ENCODE data around the gene NEK7.

The NEK7 gene

DNA sequence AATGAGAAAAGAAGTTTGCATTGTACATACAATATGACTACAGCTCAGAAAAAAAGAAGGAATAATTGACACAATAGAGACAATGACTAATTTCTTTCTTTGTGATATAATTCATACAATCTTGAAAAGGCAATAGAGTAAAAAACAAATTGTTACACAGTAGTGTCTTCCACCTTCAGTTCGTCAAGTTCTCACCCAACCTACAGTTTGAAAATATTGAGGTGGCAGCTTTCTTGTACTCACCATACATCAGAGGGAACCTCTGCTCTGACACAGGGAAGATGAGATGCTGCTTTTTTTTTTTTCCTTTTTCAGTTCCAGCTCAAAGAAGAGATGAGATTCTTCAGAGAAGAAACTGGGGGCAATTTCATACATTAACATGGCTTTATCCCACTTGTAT, 210.5 kb downstream of the NEK7 start:
- TF ChIP-seq, protein P1, sequence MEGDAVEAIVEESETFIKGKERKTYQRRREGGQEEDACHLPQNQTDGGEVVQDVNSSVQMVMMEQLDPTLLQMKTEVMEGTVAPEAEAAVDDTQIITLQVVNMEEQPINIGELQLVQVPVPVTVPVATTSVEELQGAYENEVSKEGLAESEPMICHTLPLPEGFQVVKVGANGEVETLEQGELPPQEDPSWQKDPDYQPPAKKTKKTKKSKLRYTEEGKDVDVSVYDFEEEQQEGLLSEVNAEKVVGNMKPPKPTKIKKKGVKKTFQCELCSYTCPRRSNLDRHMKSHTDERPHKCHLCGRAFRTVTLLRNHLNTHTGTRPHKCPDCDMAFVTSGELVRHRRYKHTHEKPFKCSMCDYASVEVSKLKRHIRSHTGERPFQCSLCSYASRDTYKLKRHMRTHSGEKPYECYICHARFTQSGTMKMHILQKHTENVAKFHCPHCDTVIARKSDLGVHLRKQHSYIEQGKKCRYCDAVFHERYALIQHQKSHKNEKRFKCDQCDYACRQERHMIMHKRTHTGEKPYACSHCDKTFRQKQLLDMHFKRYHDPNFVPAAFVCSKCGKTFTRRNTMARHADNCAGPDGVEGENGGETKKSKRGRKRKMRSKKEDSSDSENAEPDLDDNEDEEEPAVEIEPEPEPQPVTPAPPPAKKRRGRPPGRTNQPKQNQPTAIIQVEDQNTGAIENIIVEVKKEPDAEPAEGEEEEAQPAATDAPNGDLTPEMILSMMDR (IDR thresholded peaks at IDR 0.05; ENCODE audit: low read depth, low read length, missing control alignments): no peak
- H3K4me3 ChIP-seq (ENCODE audit: low read depth, low read length): no peak overlapping the region
- no peak for DNase-seq (ENCODE audit: low read depth)
- in situ Hi-C loops (cut with HindIII; ENCODE audit: low sequenced_read_pairs): no loop called here

GRCh38 chr1:198370996-198371395, 214.2 kb downstream of the NEK7 start:
- in situ Hi-C loops (cut with HindIII; ENCODE audit: low sequenced_read_pairs): no loop called here
- TF ChIP-seq, protein P1 (IDR thresholded peaks at IDR 0.05; ENCODE audit: low read depth, low read length, missing control alignments): no peak
- no peak for DNase-seq (ENCODE audit: low read depth)
- H3K4me3 ChIP-seq (ENCODE audit: low read depth, low read length): no peak overlapping the region
